Esophagus squamous epithelium (tissue), 5 donors: Measurements from ENCODE around the gene ISLR2. TPM values are rescaled to one million over a fixed set of nuclear protein-coding genes. Genes with fewer than 3 reads are reported as not detected.
"Not testable (repeated sequence)": the region's sequence is repeated elsewhere in the genome, so short reads cannot be mapped to it uniquely, and the experiment has no call there.

ENCODE experiments used
- DNase-seq: peaks from one replicate; lab custom pipeline; 2025; lab: John Stamatoyannopoulos, UW
- H3K27ac ChIP-seq, 4 donors: fragments of 200-600 bp; sonication (generic); one replicate each; pipeline ENCODE4 v1.5.1; 2016 to 2019; ENCODE audit warnings: mild to moderate bottlenecking in 1 of 4
- H3K27me3 ChIP-seq, 4 donors: fragments of 200-600 bp; sonication (generic); 1 replicate in 3 of 4; 2 replicates in 1 of 4; pipeline versions ENCODE4 v1.5.1 to v1.6.0; 2017 to 2021; ENCODE audit warnings: antibody characterized with exemption in 1 of 4
- H3K36me3 ChIP-seq, 3 donors: fragments of 200-600 bp; sonication (generic); one replicate each; pipeline ENCODE4 v1.5.1; 2016 to 2019
- H3K4me1 ChIP-seq, 3 donors: fragments of 200-600 bp; sonication (generic); one replicate each; pipeline ENCODE4 v1.5.1; 2017 to 2019
- H3K4me3 ChIP-seq, 4 donors: fragments of 200-600 bp; sonication (generic); 1 replicate in 3 of 4; 2 replicates in 1 of 4; pipeline ENCODE4 v1.5.1; 2016 to 2019; ENCODE audit warnings: mild to moderate bottlenecking in 2 of 4, moderate library complexity in 1 of 4
- H3K9me3 ChIP-seq, 3 donors: fragments of 200-600 bp; sonication (generic); one replicate each; pipeline ENCODE4 v1.5.1; 2016 to 2019
- CTCF ChIP-seq, 6 experiments: fragments of 450-650 bp in 4 of 6; fragments of 200-600 bp in 2 of 6; sonication (generic) in 2 of 6; IDR thresholded peaks; one replicate each; pipeline ENCODE4 v1.5.1; 2016 to 2019; ENCODE audit warnings: antibody characterized with exemption in 6 of 6, mild to moderate bottlenecking in 4 of 6, moderate library complexity in 4 of 6
- POLR2A ChIP-seq, 4 donors: fragments of 450-650 bp; IDR thresholded peaks; one replicate each; pipeline ENCODE4 v1.6.1; 2017; ENCODE audit warnings: antibody characterized with exemption in 4 of 4, mild to moderate bottlenecking in 4 of 4, moderate library complexity in 3 of 4
- WGBS, 2 donors: methylation state at CpG; one replicate each; pipeline ENCODE4 v1.1.5; 2018; 5-methylcytosine and 5-hydroxymethylcytosine counted together
- intact Hi-C: fragments of 100-400 bp; cut with DNase I; formaldehyde crosslinking; loops from one replicate; pipeline ENCODE4 v1.15.0; 2022
- total RNA-seq, 4 donors: library from RNA; depleted of rRNA; stranded (reverse); fragments of >200 nt; gene quantifications; one replicate each; pipeline ENCODE4 v1.1.0, GENCODE V29; 2016
- donor health status: DM: yes; HTN: yes; CAD: no.

ISLR2 gene
- total RNA-seq, 4 donors from 2014 or later = 0.13 to 0.76 TPM; not detected in 2

GRCh38 chr15:74108111-74108510 is 22.3 kb upstream of the ISLR2 start:
- Histone ChIP-seq H3K27me3 (peaks cover 0 to 3% (median 0%) of the 10 kb centered on the region in 4 donors), H3K4me1 (no peaks in the 10 kb centered on the region), H3K9me3 (no peaks in the 10 kb centered on the region), H3K27ac (no peak overlapping the region), H3K4me3 (no peak overlapping the region), H3K36me3 (no peaks in the 10 kb centered on the region)
- DNase-seq = no peak
- intact Hi-C loops = no loop called here
- 60% methylated on average over 1 of the region's 5 CpGs; no CpG with 5 or more reads in 1 of the 2 donors for WGBS, 2 donors
- TF ChIP-seq POLR2A (IDR thresholded peaks at IDR 0.05) (no peak), CTCF (IDR thresholded peaks at IDR 0.05) (no peak)

GRCh38 chr15:74108611-74109010 is 21.8 kb upstream of the ISLR2 start:
- H3K27ac ChIP-seq, H3K4me3 ChIP-seq, H3K4me1 ChIP-seq, H3K9me3 ChIP-seq, intact Hi-C loops, H3K27me3 ChIP-seq, DNase-seq, H3K36me3 ChIP-seq: not testable (repeated sequence)
- WGBS, 2 donors = 61 to 75% methylated on average over 5 to 6 of the region's 6 CpGs

GRCh38 chr15:74109713-74110112 is 20.7 kb upstream of the ISLR2 start:
- 65 to 68% methylated on average over 7 of the region's 7 CpGs for WGBS, 2 donors
- no peaks in the 10 kb centered on the region for H3K36me3 ChIP-seq
- intact Hi-C loops = no loop called here
- peaks cover 0 to 3% (median 0%) of the 10 kb centered on the region in 4 donors for H3K27me3 ChIP-seq
- no peaks in the 10 kb centered on the region for H3K9me3 ChIP-seq
- DNase-seq = no peak
- H3K4me3 ChIP-seq = no peak overlapping the region
- H3K27ac ChIP-seq = no peak overlapping the region
- TF ChIP-seq POLR2A (IDR thresholded peaks at IDR 0.05) (no peak), CTCF (IDR thresholded peaks at IDR 0.05) (no peak)
- H3K4me1 ChIP-seq = no peaks in the 10 kb centered on the region

- no peak overlapping the region for H3K27ac ChIP-seq
- H3K27me3 ChIP-seq = peaks cover 0 to 56% (median 0%) of the 10 kb centered on the region in 4 donors
- 67 to 77% methylated on average over 6 of the region's 6 CpGs for WGBS, 2 donors
- H3K9me3 ChIP-seq = no peaks in the 10 kb centered on the region
- no peak overlapping the region for H3K4me3 ChIP-seq
- no peaks in the 10 kb centered on the region for H3K4me1 ChIP-seq
- intact Hi-C loops = no loop called here
- no peak for DNase-seq
- no peaks in the 10 kb centered on the region for H3K36me3 ChIP-seq
- TF ChIP-seq POLR2A (IDR thresholded peaks at IDR 0.05) = no peak
- TF ChIP-seq CTCF (IDR thresholded peaks at IDR 0.05) = no peak
These were observed 10.0 kb upstream of the ISLR2 start for GRCh38 chr15:74120426-74120825.

- Histone ChIP-seq H3K27me3 (peaks cover 0 to 62% (median 0%) of the 10 kb centered on the region in 4 donors), H3K9me3 (no peaks in the 10 kb centered on the region), H3K4me1 (no peaks in the 10 kb centered on the region), H3K36me3 (no peaks in the 10 kb centered on the region), H3K27ac (no peak overlapping the region), H3K4me3 (no peak overlapping the region)
- 21 to 23% methylated on average over 3 to 4 of the region's 4 CpGs for WGBS, 2 donors
- no peak for DNase-seq
- TF ChIP-seq CTCF (IDR thresholded peaks at IDR 0.05) (no peak), POLR2A (IDR thresholded peaks at IDR 0.05) (no peak)
- intact Hi-C loops = no loop called here
These were observed 9.3 kb upstream of the ISLR2 start for GRCh38 chr15:74121039-74121438.

GRCh38 chr15:74121858-74122257 is 8.5 kb upstream of the ISLR2 start:
- Histone ChIP-seq H3K9me3 (no peaks in the 10 kb centered on the region), H3K27me3 (peaks cover 0 to 70% (median 0%) of the 10 kb centered on the region in 4 donors), H3K4me3 (no peak overlapping the region), H3K4me1 (no peaks in the 10 kb centered on the region), H3K36me3 (no peaks in the 10 kb centered on the region), H3K27ac (no peak overlapping the region)
- intact Hi-C loops = no loop called here
- DNase-seq = no peak
- 61 to 66% methylated on average over 3 of the region's 6 CpGs for WGBS, 2 donors
- TF ChIP-seq CTCF (IDR thresholded peaks at IDR 0.05) (no peak), POLR2A (IDR thresholded peaks at IDR 0.05) (no peak)
